ENCODE data around the gene ADGRG1.

The ADGRG1 gene

DNA sequence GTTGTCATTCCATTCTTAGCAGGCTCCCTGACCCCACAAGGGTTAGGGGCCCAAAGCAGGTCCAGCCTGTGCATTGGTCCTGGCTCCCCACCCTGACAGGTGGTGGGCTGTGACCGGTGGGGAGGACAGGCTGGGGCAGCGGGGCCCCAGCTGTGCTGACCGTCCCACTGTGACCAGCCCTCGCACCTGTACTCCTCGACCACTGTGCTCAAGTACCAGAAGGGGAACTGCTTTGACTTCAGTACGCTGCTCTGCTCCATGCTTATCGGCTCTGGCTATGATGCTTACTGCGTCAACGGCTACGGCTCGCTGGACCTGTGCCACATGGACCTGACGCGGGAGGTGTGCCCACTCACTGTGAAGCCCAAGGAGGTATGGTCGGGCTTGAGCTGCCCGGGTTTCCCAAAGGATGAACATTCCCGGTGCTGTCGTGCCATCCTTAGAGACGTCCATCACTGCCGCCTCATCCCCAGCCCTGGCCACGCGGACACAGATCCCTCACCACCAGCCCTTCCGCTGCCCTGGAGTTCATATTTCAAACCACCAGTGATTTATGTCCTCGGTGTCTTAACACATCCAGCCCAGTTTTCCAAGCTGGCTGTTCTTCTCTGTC, 73.4 kb downstream of the ADGRG1 start:
- no peak for TF ChIP-seq FOXP2 (optimal IDR thresholded peaks at IDR 0.05; ENCODE audit: borderline replicate concordance, extremely low read depth, extremely low read length, insufficient read depth)
- TF ChIP-seq TAF1 (IDR thresholded peaks at IDR 0.05; ENCODE audit: borderline replicate concordance, insufficient read depth, low read length): no peak
- no peak for TF ChIP-seq SIN3A (IDR thresholded peaks at IDR 0.05; ENCODE audit: borderline replicate concordance, insufficient read depth, low read length)
- TF ChIP-seq, protein P1, sequence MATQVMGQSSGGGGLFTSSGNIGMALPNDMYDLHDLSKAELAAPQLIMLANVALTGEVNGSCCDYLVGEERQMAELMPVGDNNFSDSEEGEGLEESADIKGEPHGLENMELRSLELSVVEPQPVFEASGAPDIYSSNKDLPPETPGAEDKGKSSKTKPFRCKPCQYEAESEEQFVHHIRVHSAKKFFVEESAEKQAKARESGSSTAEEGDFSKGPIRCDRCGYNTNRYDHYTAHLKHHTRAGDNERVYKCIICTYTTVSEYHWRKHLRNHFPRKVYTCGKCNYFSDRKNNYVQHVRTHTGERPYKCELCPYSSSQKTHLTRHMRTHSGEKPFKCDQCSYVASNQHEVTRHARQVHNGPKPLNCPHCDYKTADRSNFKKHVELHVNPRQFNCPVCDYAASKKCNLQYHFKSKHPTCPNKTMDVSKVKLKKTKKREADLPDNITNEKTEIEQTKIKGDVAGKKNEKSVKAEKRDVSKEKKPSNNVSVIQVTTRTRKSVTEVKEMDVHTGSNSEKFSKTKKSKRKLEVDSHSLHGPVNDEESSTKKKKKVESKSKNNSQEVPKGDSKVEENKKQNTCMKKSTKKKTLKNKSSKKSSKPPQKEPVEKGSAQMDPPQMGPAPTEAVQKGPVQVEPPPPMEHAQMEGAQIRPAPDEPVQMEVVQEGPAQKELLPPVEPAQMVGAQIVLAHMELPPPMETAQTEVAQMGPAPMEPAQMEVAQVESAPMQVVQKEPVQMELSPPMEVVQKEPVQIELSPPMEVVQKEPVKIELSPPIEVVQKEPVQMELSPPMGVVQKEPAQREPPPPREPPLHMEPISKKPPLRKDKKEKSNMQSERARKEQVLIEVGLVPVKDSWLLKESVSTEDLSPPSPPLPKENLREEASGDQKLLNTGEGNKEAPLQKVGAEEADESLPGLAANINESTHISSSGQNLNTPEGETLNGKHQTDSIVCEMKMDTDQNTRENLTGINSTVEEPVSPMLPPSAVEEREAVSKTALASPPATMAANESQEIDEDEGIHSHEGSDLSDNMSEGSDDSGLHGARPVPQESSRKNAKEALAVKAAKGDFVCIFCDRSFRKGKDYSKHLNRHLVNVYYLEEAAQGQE (IDR thresholded peaks at IDR 0.05; ENCODE audit: insufficient read depth in 1 of 2, low read depth in 2 of 2, low read length in 2 of 2): no peak
- TF ChIP-seq POLR2AphosphoS5 (IDR thresholded peaks at IDR 0.05; ENCODE audit: low read depth, low read length): no peak

DNA sequence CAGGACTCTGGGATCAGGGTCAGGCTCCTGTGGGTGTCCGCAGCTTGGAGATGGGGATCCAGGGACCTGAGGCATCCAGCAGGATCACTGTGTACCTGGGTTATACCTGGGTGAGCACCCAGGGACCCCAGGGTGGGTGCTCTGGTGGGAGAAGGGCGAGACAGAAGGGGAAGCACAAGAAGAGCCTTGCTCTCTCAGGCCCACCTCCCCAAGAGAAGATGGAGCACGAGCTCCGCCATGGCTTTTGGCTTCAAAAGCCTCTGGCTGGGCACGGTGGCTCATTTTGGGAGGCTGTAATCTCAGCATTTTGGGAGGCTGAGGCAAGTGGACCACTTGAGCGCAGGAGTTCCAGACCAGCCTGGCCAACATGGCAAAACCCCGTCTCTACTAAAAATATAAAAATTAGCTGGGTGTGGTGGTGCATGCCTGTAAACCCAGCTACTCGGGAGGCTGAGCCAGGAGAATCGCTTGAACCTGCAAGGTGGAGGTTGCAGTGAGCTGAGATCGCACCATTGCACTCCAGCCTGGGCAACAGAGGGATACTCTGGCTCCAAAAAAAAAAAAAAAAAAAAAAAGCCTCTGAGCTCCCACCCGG, 75.1 kb downstream of the ADGRG1 start:
- TF ChIP-seq TAF1 (IDR thresholded peaks at IDR 0.05; ENCODE audit: borderline replicate concordance, insufficient read depth, low read length) (no peak), SIN3A (IDR thresholded peaks at IDR 0.05; ENCODE audit: borderline replicate concordance, insufficient read depth, low read length) (no peak), FOXP2 (optimal IDR thresholded peaks at IDR 0.05; ENCODE audit: borderline replicate concordance, extremely low read depth, extremely low read length, insufficient read depth) (no peak), POLR2AphosphoS5 (IDR thresholded peaks at IDR 0.05; ENCODE audit: low read depth, low read length) (no peak)
- TF ChIP-seq, protein P1 (IDR thresholded peaks at IDR 0.05; ENCODE audit: insufficient read depth in 1 of 2, low read depth in 2 of 2, low read length in 2 of 2): no peak

DNA sequence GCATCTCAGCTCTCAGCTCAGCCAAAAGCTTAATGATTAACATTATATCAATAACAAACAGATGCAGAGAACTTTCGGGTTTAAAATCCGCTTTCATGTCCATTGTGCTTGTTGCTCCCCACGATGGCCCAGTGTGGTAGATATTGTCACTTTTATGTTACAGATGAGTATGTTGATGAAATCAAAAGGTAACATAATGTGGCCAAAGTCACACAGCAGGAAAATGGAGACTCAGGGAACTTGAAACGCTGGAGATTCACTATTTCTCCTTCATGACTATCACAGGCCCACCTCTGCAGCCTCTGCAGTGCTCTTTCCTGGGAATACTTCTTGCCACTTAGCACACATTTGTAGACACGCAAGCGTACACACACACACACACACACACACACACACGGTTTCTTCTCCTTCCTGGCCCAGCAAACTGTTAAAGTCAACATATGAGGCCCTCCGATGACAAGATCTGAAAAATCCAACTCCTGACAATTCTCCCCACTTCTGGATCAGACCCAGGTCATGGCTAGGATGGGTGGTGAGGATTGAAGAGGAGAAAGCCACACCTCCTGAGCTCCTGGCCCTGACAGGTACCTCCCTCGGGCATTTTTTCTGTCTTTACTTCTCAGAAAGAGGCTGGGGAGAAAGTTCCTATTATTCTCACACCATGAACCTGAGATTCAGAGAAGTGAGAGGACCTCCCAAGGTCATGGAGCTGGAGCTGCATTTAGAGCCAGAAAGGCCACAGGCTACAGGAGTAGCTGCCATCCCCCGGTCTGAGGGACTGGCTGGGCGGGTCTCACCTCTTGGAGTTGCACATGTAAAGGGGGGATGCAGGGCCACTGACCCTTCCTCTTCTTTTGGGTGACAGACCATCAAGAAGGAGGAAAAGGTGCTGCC, 75.8 kb downstream of the ADGRG1 start:
- TF ChIP-seq TAF1 (IDR thresholded peaks at IDR 0.05; ENCODE audit: borderline replicate concordance, insufficient read depth, low read length): no peak
- TF ChIP-seq, protein P1 (IDR thresholded peaks at IDR 0.05; ENCODE audit: insufficient read depth in 1 of 2, low read depth in 2 of 2, low read length in 2 of 2): no peak
- no peak for TF ChIP-seq SIN3A (IDR thresholded peaks at IDR 0.05; ENCODE audit: borderline replicate concordance, insufficient read depth, low read length)
- no peak for TF ChIP-seq FOXP2 (optimal IDR thresholded peaks at IDR 0.05; ENCODE audit: borderline replicate concordance, extremely low read depth, extremely low read length, insufficient read depth)
- TF ChIP-seq POLR2AphosphoS5 (IDR thresholded peaks at IDR 0.05; ENCODE audit: low read depth, low read length): no peak

DNA sequence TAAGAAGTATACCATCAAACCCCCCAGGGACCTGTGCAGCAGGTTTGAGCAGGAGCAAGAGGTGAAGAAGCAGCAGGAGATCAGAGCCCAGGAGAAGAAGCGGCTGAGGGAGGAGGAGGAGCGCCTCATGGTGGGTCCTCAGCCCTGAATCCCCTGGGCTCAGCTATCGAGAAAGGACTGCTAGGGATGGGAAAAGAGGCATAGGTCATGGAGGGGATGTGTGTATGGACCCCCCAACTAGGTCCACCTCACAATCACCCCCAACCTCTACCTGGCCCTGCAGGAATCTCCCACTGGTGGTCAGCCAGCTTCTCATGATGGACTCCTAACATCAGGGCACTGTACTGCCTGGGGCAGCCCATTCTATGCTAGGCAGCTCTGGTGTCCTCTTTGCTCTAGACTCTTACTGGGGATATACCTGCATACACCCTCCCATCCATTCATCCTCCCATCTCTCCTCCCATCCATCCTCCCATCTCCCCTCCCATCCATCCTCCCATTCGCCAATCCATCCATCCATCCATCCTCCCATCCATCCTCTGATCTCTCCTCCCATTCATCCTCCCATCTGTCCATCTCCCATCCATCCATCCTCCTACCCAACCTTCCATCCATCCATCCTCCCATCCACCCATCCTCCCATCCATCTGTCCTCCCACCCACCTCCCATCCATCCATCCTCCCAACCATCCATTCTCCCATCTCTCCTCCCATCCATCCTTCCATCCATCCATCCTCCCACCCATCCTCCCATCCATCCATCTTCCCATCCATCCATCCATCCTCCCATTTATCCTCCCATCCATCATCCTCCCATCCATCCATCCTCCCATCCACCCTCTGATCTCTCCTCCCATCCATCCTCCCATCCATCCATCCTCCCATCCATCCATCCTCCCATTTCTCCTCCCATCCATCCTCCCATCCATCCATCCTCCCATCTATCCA, 76.7 kb downstream of the ADGRG1 start:
- TF ChIP-seq POLR2AphosphoS5 (IDR thresholded peaks at IDR 0.05; ENCODE audit: low read depth, low read length): no peak
- TF ChIP-seq TAF1 (IDR thresholded peaks at IDR 0.05; ENCODE audit: borderline replicate concordance, insufficient read depth, low read length): no peak
- no peak for TF ChIP-seq SIN3A (IDR thresholded peaks at IDR 0.05; ENCODE audit: borderline replicate concordance, insufficient read depth, low read length)
- TF ChIP-seq, protein P1 (IDR thresholded peaks at IDR 0.05; ENCODE audit: insufficient read depth in 1 of 2, low read depth in 2 of 2, low read length in 2 of 2): no peak
- no peak for TF ChIP-seq FOXP2 (optimal IDR thresholded peaks at IDR 0.05; ENCODE audit: borderline replicate concordance, extremely low read depth, extremely low read length, insufficient read depth)

Measured in PFSK-1 (cell line).